ENCODE measurements around the gene C19orf47.

DNA sequence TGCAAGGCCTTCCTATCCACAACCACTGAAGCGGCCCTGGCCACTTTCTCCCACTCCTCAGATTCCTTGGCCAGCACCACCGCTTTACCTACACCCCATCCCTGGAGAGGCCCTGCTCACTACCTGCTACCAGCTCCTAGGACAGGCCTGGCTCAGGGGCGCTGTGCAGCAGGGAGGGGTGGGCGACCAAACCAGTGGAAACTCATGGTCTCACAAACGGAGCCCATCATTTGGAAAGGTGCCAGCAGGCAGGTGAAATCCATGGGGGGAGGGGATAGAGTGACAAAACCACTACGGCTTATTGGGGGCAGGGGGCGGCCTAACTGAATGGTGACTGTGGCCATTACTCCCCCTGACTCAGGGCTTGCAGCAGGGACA is 27.6 kb downstream of the C19orf47 start:
- TF ChIP-seq, protein P1, sequence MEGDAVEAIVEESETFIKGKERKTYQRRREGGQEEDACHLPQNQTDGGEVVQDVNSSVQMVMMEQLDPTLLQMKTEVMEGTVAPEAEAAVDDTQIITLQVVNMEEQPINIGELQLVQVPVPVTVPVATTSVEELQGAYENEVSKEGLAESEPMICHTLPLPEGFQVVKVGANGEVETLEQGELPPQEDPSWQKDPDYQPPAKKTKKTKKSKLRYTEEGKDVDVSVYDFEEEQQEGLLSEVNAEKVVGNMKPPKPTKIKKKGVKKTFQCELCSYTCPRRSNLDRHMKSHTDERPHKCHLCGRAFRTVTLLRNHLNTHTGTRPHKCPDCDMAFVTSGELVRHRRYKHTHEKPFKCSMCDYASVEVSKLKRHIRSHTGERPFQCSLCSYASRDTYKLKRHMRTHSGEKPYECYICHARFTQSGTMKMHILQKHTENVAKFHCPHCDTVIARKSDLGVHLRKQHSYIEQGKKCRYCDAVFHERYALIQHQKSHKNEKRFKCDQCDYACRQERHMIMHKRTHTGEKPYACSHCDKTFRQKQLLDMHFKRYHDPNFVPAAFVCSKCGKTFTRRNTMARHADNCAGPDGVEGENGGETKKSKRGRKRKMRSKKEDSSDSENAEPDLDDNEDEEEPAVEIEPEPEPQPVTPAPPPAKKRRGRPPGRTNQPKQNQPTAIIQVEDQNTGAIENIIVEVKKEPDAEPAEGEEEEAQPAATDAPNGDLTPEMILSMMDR (conservative IDR thresholded peaks at IDR 0.05), result no peak
- no peak for TF ChIP-seq EZH2 (IDR thresholded peaks at IDR 0.05; ENCODE audit: low read depth)

Measured in PC-9 (cell line).